CD4-positive, alpha-beta T cell treated with Interleukin-21 for 1 hour (primary cell): ENCODE results near the gene PSMA4.
"Not testable (repeated sequence)": the region's sequence is repeated elsewhere in the genome, so short reads cannot be mapped to it uniquely, and the experiment has no call there.

ENCODE experiments used
- DNase-seq: peaks from one replicate; pipeline ENCODE4 v3.0.0-alpha.2; 2020

Gene PSMA4

DNA sequence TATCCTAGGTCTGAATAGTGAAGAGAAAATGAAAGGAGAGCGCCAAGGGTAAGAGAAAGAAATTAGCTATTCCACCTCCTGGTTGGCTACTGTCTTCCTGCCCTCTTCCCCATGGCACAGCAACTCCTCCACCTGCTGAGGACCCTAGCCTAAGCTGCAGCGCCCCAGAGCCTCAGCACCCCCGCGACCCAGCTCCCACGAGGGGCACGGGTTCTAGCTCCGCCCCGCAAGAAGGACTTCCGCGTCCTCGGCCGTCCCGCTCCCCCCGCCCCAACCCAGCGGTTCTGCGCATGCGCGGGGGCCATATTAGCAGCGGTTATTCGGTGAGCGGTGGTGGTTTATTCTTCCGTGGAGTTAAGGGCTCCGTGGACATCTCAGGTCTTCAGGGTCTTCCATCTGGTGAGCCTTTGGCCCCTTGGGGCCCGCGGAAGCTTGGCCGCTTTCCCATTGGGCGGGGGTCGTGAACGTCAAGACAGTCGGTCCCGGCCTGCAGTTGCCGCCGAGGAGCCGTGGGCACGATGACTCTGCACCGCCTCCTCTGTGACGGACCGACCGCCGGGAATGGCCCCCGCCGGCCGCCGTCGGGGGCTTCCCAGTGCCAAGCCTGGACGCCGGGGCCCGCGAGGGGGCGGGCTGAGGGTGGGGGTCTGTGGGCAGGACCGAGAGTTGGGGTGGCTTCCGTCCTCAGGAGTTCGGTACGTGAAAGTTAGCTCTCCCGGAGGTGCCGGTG lies at the start of gene PSMA4:
Gene PSMA4 (plus strand): TSS at position 304 of the 730 bp plus-strand sequence. CDS start 1,484 bp downstream, outside the sequence.
- DNase-seq: peak; percentile 93

DNA sequence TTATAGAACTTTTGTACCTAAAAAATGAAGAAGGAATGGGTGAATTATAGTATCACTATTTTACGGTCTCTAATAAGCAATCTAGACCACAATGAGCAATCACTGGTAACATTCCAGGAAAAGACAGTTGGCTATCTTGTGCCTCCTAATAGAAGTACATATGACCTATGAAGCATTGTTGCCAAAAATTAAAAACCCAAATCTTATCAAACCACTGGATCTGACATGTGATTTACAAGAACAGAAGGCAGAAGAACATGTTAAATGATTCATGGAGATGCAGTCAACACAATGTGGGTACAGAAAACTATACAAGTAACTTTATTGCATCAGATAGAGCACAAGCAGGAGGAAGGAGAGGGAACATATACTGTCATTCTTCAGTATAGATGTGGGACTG lies 47.4 kb upstream of the PSMA4 start:
- DNase-seq: no peak

DNA sequence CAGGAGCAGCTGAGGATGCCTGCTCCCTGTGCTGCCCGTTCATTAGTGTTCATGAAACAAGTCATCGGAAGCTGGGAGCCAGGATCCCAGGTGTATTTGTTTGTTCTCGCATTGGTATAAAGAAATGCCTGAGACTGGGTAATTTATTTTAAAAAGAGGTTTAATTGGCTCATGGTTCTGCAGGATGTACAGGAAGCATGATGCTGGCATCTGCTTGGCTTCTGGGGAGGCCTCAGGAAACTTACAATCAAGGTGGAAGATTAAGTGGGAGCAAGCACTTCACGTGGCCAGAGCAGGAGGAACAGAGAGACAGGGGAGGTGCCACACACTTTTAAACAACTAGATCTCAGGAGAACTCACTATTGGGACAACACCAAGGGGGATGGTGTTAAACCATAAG lies 38.4 kb upstream of the PSMA4 start:
- DNase-seq: no peak

DNA sequence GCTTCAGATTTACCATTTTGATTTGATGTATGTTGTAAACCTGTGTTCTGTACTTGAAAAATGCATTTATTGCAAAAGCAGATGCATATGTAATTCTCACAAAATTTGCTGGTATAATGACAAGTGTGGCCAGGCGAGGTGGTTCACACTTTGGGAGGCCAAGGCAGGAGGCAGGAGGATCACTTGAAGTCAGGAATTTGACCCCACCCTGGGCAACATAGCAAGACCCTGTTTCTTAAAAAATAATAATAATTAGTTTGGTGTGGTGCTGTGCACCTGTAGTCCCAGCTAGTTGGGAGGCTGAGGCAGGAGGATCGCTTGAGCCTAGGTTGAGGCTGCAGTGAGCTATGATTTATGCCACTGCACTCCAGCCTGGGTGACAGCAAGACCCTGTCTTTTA lies 37.6 kb upstream of the PSMA4 start:
- DNase-seq: no peak

DNA sequence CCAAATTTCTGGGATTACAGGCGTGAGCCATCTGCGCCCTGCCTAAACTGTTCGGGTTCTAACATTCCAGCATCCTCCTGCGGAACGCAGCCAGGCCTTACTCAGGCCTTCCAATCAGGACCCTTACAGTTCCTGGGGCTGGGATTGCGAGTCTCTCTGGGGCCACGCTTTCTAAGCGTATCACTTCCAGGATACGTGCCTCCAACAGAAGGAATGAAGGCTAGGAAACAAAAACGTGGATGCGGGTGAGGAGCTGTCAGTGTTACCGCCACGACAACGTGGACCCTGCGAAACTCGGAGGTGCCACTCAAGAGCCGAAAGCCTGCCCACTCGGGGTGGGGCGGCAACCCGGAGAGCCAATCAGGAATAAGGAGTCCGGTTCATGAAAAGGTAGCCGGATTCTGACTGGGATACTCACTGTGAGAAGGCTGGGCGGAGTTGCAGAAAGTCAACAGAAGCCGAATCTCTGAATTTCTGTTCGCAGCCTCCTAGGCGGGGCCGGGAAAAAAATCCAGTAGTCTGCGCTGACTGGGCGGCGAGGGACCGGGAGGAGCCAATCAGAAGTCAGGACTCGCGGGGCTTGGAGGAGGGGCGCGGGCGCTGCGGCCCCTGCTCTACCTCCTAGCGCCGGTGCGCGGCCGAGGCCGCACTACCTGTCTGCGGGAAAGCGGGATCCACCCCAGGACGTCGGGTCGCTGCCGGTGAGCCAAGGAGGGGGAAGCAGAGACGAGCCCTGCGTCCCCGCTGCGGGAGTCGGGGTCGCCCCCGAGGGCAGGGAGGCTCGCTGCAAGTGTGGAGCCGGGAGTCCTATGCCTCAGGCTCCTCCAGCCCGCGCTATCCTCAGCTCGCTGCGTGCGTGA lies 33.0 kb upstream of the PSMA4 start, which contains the start of gene HYKK:
Gene HYKK (plus strand): TSS at position 607 of the 860 bp plus-strand sequence. CDS start 5,512 bp downstream, outside the sequence.
- peak; percentile 82 for DNase-seq

DNA sequence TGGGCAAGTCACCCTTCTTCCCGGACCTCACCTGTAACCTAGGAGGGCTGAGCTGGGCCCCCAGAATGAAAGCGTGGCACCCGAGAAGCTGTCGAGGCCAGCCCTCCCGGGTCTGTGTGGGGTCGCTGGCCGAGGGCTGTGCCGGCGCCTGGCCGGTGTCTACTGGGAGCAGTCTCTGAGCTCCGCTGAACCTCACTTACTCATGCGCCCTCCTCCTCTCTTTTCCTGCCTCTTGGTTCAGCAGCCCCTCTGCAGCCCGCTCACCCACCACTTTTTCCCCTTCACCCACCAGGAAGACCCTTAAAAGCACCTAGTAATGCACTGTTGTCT lies 32.4 kb upstream of the PSMA4 start:
- no peak for DNase-seq

DNA sequence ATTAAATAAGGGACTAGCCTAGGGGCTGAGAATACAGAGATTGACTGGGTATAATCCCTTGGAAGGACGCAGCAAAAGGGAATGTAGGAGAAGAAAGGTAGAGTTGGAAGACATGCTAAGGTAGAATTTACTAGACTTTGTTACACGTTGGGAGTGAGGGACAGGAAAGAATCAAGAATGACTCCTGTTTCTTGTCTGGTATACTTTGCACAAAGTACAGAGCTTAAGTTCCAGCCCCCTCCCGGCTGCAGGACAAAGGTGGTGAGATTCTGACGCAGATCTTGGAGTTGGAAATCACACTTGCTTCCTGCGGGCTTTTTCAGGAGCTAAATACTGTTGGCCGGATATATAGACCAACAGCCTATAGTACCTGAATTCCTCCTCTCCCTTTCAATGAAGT lies 32.0 kb upstream of the PSMA4 start:
- DNase-seq: no peak

DNA sequence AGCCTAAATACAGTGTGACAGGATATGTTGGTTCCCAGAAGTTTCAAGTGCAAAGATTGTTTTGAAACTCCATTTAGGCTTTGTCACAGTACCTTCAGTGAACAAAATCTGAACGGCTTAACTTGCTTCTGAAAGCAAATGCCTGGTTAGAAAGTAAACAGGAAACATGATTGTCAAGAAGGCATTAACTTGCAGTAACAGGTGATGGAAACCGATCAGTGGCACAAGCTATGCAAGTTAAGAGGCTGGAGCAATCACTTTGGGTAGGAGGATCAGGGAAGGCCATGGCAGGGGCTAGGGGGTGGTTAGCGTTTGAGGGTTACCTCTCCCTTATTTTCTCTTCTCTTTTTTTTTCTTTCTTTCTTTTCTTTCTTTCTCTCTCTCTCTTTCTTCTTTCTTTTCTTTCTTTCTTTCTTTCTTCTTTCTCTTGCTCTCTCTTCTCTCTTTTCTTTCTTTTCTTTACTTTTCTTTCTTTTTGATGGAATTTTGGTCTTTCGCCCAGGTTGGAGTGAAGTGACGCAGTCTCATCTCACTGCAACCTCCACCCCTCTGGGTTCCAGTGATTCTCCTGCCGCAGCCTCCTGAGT lies 30.4 kb upstream of the PSMA4 start:
- DNase-seq: no peak

DNA sequence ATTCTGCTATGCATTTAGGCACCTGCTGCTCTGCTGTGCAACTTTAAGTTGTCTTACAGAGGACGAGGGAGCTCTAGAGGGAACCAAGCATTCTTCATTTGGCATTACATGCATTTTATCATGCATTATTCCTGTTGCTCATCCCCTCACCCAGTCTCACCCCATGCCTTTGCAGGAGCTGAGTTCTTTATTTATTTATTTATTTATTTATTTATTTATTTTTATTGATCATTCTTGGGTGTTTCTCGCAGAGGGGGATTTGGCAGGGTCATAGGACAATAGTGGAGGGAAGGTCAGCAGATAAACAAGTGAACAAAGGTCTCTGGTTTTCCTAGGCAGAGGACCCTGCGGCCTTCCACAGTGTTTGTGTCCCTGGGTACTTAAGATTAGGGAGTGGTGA lies 20.2 kb upstream of the PSMA4 start:
- not testable (repeated sequence) for DNase-seq

DNA sequence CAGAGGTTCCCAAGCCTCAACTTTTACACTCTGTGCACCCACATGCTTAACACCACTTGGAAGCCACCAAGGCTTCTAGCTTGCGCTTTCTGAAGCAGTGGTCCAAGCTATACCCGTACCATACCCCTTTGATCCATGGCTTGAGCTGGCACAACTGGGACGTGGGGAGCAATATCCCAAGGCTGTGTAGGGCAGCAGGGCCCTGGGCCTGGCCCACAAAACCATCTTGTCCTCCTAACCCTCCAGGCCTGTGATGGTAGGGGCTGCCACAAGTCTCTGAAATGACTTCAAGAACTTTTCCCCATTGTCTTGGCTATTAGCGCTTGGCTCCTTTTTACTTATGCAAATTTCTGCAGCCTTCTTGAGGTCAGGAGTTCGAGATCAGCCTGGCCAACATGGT lies 16.0 kb upstream of the PSMA4 start:
- no peak for DNase-seq

DNA sequence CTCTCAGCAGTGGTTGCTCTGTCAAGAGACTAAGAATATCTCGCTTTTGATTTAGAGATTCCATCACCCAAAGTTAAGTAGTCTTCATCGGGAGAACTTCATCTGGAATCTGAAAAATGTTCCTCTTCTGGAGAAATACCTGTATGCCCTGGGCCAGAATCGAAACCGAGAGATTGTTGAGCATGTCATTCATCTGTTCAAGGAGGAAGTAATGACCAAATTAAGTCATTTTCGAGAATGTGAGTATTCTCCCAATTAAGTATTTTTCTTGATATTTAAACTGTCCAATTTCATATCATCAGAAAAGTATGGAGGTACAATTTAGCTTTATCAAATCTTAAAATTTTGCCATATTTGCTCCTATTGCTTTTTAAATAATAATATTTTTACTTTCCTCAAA lies 12.9 kb upstream of the PSMA4 start:
- no peak for DNase-seq

DNA sequence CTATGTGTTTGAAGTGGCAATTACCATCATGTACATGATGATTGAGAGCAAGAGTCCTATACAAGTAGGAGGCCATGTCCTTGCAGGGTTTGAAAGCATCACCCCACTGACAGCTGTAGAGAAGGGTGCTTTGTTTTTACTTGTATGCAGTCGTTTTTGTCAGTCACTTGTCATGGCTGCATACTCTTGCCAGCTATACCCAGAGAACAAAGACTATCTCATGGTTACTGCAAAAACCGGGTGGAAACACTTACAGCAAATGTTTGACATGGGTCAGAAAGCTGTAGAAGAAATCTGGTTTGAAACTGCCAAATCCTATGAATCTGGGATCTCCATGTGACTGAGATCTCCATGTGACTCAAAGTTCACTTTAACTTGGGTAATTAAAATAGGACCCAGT lies 6.9 kb upstream of the PSMA4 start:
- DNase-seq: no peak

DNA sequence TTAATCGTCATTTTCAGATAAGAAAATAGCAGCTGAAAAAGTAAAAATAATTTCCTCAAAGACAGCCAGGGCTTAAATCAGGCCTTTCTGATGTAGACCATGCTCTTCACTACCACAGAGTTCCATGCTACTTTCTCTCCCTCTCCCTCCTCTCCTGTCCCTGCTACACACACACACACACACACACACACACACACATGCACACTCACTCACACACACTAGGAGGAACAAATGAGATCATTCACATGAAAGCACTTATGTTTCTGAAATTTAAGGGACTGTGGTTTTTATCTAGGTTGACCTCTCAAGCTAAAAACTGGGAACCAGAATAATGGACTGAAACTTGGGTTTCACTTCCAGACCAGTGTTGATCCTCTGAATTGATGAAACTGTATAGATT lies 4.1 kb upstream of the PSMA4 start:
- no peak for DNase-seq

DNA sequence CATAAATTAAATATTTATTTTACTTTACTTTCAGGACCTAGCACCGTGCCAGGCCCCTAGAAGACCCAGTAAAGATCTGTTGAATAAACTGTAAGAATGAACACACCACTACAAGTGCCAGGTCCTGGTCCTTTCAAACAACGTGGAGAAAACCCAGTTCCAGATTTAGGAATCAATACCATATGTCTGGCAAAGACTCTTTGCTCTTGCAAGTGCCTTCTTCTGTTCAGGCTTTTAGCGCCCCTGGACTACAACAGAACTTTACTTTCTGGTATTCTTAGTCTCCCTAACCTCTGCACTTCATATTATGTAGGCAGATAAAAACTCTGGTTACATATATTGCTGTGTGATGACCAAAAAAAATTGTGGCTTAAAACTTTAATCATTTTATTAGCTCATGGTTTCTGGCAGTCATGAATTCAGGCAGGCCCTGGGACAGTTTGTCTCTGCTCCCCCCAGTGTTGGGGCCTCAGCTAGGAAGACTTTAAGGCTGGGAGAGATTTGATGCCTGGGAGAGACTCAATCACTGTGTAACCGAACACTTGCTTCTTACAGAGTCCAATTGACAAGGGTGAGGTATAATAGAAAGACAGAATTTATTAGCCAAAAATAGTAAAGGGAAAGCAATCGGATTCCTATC lies 2.9 kb upstream of the PSMA4 start:
- DNase-seq: no peak

DNA sequence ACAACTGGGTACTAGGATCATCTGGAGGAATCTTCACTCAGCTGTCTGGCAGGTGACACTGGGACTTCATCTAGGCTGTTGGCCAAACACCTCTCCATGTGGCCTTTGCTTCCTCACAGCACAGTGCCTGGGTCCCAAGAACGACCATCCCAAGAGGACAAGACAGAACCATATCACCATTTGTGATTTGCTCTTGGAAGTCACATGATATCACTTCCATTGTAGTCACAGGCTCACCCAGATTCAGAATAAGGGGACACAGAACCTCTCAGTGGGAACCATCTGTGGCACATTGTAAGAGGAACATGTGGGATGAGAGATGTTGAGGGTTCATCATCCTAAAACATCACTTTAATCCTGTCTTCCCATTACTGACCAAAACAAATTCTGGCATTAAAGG lies 1.9 kb upstream of the PSMA4 start:
- no peak for DNase-seq

DNA sequence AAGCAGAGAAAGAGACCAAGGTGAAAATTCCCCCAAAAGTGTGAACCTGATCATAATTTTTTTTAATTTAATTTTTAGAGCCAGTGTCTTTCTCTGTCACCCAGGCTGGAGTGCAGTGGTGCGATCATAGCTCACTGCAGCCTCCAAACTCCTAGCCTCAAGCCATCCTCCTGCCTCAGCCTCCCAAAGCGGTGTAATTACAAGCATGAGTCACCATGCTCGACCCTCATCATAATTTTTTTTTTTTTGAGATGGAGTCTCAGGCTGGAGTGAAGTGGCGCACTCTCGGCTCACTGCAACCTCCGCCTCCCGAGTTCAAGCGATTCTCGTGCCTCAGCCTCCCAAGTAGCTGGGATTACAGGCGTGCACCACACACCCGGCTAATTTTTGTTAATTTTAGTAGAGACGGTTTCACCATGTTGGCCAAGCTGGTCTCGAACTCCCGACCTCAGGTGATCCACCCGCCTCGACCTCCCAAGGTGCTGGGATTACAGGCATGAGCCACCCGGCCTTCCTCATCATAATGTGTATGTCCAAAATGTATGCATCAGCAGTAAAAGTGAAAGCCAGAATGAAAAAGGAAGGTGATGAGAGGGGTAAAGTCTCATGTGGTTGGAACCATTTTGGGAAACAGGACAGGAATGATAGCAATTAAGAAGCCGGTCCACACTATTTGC lies 642 bp upstream of the PSMA4 start:
- not testable (repeated sequence) for DNase-seq

DNA sequence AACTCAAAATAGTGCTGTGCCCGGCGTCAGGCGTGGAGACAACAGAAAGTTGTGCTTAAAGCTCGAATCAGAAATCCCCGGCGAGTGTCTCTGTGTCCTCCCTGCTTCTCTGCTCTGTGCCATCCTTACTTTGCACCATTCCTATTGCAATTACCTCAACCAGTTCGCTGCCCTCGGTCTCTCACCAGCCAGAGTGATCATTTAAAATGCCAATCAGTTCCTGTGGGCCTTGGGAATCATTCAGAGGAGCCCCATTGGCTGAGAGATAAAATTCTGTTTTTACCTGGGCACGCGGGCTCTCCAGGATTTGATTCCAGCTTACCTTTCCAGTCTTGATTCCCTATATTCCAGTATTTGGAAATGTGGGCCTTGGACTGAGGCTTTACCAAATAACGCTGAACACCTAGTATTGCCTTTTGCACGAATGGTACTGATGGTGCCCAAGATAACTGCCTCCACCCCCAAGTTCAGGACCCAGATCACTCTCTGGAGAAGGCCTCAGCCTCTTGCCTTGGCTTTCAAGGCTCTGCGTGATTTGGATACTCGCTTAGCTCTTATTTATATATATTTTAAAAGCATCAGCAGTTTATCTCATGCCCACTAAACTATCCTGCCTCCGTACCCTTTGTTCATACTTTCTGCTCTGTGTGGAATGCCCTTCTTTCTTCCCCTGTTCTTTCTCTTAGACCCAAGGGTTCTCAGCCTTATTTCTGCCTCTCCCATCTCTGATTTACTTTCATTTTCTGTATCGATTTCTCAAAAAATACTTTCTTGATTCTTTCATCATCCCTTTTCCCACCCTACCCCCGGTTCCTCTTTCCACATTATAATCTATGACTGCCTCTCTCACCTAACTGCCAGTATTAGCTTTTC lies 863 bp downstream of the PSMA4 start:
- DNase-seq: peak; percentile 24

DNA sequence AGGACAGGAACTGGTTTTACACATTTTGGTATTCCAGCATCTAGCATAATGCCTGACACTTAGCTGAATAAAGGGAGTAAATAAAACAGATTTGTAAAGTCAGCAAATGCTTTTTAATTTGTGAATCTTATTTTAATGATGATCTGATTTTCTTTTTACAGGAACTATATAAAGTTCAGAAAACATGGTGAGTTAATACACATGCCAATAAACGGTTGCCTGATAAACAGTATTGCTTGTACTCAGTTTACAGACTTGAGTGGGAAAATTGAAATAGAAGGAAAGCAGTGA lies 1.4 kb downstream of the PSMA4 start:
- no peak for DNase-seq

DNA sequence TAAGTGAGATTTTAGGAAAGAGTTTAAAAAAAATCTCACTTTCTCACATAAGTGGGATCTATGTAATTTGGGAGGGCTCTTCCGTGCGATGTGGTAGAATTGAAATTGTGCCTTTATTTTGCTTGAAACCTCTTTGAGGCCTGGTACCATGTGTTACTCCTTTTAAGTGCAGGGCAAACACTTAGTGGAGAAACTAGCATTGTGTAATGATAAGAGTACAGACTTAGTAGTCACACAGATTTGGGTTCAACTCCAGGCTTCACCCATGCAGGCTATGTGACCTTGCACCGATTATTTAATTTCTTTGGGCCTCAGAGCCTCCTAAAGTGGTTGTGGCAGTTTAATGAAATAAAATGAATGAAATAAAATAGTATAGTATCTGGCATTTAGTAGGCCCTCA lies 2.4 kb downstream of the PSMA4 start:
- no peak for DNase-seq

DNA sequence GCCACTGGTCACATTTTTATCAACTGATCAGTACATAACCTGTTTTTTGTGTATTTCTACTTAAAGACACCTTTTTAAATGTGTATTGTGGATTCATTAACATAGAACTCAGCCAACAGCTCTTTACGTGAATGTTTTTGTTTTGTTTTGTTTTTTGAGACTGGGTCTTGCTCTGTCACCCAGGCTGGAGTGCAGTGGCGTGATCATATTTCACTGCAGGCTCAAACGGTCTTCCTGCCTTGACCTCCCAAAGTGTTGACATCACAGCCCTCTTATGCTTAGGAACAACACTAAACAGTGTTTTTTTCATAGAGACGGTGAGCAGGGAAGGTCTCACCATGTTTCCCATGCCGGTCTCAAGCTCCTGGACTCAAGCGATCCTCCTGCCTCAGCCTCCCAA lies 9.9 kb downstream of the PSMA4 start:
- no peak for DNase-seq

DNA sequence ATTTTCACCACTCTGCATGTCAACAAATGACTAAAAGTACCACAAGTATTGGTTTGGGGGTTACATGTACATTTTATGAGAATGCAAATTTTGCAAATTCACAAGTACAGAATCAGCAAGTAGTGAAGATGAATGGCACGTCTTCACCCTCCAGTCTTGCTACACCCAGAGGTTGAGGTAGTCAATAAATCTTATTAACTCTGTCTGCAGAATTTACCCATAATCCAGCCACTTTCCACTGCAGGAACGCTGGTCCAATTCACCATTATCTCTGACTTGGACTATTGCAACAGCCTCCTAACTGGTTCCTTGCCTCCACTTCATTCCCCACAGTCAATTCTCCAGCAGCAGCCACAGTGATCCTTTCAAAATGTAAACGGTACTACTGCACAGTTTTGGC lies 10.6 kb downstream of the PSMA4 start:
- DNase-seq: no peak

DNA sequence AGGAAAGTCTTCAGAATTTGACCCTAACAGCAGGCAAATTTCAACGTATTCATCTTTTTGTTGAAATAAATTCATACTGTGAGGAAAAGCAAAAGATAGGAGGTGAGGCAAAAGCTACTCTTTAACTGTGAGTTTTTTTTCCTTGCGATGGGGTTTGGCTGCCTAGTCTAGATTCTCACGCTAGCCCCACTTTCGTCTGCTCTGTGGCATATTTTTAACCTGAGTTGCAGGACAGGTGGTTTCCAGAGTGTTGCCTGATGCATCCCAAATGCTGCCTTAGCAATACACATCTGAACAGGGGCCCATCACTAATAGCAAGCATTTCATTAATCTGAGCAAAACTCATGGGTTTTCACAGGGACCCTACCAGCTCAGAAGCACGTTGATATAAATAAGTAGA lies 11.7 kb downstream of the PSMA4 start:
- DNase-seq: no peak
